RWPE2 (cell line): ENCODE data around the gene FRAS1.
"Not testable (repeated sequence)": the region's sequence is repeated elsewhere in the genome, so short reads cannot be mapped to it uniquely, and the experiment has no call there.

Experiments
- ATAC-seq: fragments of 200-7000 bp; cut with Tn5 transposase; 3 replicates; pipeline ENCODE4 v1.9.1; 2021; ENCODE audit warnings: low read depth
- DNase-seq: peaks from one replicate; pipeline ENCODE4 v3.0.0-alpha.2; 2020; ENCODE audit warnings: low spot score
- H3K27ac ChIP-seq: fragments of 450-650 bp; 2 replicates; pipeline ENCODE4 v1.5.1; 2017; ENCODE audit warnings: mild to moderate bottlenecking; ENCODE audit not compliant: poor library complexity, severe bottlenecking
- H3K27me3 ChIP-seq: fragments of 250-450 bp; sonication (Bioruptor Pico); 2 replicates; pipeline ENCODE4 v1.5.1; 2021; ENCODE audit warnings: mild to moderate bottlenecking, moderate library complexity; ENCODE audit not compliant: insufficient read depth, poor library complexity, severe bottlenecking
- H3K36me3 ChIP-seq: fragments of 250-450 bp; sonication (Bioruptor Pico); 2 replicates; pipeline ENCODE4 v1.5.1; 2020; ENCODE audit warnings: low read depth, mild to moderate bottlenecking, moderate library complexity
- H3K4me1 ChIP-seq: fragments of 250-450 bp; sonication (Bioruptor Pico); 2 replicates; pipeline ENCODE4 v1.5.1; 2021; ENCODE audit warnings: mild to moderate bottlenecking, moderate library complexity; ENCODE audit not compliant: insufficient read depth, poor library complexity, severe bottlenecking
- H3K4me3 ChIP-seq: fragments of 250-450 bp; sonication (Bioruptor Pico); 2 replicates; pipeline ENCODE4 v1.5.1; 2021; ENCODE audit warnings: mild to moderate bottlenecking, moderate library complexity; ENCODE audit not compliant: severe bottlenecking
- H3K9me3 ChIP-seq: fragments of 250-450 bp; sonication (Bioruptor Pico); 2 replicates; pipeline ENCODE4 v1.5.1; 2021; ENCODE audit warnings: mild to moderate bottlenecking, moderate library complexity; ENCODE audit not compliant: severe bottlenecking
- TF ChIP-seq, protein P1 (sequence below): fragments of 450-650 bp; IDR thresholded peaks from one replicate; pipeline ENCODE4 v1.5.1; 2017; ENCODE audit warnings: mild to moderate bottlenecking, moderate library complexity; ENCODE audit not compliant: poor library complexity, severe bottlenecking

Gene FRAS1

DNA sequence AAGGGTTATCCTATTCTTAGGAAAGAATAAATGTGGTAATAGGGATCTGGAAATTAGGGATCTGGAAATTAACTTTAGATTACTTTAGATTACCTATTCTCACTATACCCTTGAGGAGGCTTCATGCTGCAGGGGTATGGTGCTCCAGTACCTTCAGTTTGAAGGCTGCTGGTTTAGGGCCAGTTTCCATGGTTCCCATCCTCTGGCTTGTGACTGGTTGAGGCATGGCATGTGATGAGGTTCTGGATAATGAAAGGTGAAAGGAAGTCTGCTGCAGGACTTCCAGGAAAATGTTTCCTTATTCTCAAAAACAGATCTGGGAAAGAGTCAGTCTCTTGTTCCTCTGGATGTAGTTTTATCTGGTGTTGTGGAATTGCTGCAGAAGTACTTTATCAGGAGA, 25.9 kb downstream of the FRAS1 start:
- H3K4me3 ChIP-seq, result no peak overlapping the region
- no peaks in the 10 kb centered on the region for H3K4me1 ChIP-seq
- TF ChIP-seq, protein P1, sequence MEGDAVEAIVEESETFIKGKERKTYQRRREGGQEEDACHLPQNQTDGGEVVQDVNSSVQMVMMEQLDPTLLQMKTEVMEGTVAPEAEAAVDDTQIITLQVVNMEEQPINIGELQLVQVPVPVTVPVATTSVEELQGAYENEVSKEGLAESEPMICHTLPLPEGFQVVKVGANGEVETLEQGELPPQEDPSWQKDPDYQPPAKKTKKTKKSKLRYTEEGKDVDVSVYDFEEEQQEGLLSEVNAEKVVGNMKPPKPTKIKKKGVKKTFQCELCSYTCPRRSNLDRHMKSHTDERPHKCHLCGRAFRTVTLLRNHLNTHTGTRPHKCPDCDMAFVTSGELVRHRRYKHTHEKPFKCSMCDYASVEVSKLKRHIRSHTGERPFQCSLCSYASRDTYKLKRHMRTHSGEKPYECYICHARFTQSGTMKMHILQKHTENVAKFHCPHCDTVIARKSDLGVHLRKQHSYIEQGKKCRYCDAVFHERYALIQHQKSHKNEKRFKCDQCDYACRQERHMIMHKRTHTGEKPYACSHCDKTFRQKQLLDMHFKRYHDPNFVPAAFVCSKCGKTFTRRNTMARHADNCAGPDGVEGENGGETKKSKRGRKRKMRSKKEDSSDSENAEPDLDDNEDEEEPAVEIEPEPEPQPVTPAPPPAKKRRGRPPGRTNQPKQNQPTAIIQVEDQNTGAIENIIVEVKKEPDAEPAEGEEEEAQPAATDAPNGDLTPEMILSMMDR, result no peak
- H3K9me3 ChIP-seq, result no peaks in the 10 kb centered on the region
- H3K27me3 ChIP-seq, result no peaks in the 10 kb centered on the region
- ATAC-seq (no peak), DNase-seq (no peak)
- no peaks in the 10 kb centered on the region for H3K36me3 ChIP-seq
- no peak overlapping the region for H3K27ac ChIP-seq

DNA sequence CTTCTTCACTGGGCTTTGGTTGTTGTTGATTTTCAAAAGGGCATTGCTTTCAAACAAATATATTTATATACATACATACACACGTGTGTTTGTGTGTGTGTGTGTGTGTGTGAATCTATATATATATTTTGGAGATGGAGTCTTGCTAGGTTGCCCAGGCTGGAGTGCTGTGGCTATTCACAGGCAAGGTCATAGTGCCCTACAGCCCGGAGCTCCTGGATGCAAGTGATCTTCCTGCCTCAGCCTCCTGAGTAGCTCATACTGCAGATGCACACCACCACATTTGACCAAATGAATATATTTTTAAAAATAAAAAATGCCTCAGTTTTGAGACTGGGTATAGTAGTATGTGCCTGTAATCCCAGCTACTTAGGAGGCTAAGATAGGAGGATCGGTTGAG, 34.4 kb downstream of the FRAS1 start:
- no peaks in the 10 kb centered on the region for H3K4me1 ChIP-seq
- no peak for ATAC-seq
- no peak overlapping the region for H3K27ac ChIP-seq
- no peaks in the 10 kb centered on the region for H3K36me3 ChIP-seq
- no peaks in the 10 kb centered on the region for H3K27me3 ChIP-seq
- H3K4me3 ChIP-seq, result no peak overlapping the region
- DNase-seq, result no peak
- no peaks in the 10 kb centered on the region for H3K9me3 ChIP-seq
- TF ChIP-seq, protein P1, result no peak

DNA sequence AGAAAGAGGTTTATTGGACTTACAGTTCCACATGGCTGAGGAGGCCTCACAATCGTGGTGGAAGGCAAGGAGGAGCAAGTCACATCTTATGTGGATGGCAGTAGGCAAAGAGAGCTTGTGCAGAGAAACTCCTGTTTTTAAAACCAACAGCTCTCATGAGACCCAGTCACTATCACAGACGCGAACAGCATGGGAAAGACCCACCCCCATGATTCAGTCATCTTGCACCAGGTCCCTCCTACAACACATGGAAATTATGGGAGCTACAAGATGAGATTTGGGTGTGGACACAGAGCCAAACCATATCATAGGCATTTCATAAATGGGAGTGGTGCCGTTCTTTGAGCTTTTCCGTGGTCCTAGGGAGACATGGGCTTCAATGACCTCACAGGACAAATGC, 35.2 kb downstream of the FRAS1 start:
- H3K36me3 ChIP-seq, H3K4me1 ChIP-seq, H3K27ac ChIP-seq, DNase-seq, H3K27me3 ChIP-seq, H3K9me3 ChIP-seq, H3K4me3 ChIP-seq, ATAC-seq: not testable (repeated sequence)

DNA sequence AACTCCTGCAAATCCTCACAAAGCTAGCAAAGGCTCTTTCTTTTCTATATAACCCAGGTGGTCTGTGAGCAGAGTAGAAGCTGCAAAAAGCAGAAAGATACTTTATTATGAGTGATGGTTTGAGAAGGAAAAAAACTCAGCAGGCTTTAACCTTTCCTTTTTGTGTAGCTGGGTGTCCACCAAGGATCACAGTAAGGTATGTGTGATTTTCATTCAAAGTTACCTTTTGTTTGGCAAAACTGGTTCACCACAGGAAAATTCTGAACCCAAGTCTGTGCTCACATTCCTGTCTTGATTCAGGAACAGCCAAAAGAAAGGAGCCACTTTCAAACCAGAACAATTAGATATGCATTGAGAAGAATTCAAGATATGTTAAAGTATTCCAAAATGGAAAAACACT, 35.7 kb downstream of the FRAS1 start:
- Histone ChIP-seq H3K4me3 (no peak overlapping the region), H3K36me3 (no peaks in the 10 kb centered on the region), H3K27ac (no peak overlapping the region), H3K27me3 (no peaks in the 10 kb centered on the region), H3K9me3 (no peaks in the 10 kb centered on the region), H3K4me1 (no peaks in the 10 kb centered on the region)
- TF ChIP-seq, protein P1, result no peak
- no peak for DNase-seq
- no peak for ATAC-seq

DNA sequence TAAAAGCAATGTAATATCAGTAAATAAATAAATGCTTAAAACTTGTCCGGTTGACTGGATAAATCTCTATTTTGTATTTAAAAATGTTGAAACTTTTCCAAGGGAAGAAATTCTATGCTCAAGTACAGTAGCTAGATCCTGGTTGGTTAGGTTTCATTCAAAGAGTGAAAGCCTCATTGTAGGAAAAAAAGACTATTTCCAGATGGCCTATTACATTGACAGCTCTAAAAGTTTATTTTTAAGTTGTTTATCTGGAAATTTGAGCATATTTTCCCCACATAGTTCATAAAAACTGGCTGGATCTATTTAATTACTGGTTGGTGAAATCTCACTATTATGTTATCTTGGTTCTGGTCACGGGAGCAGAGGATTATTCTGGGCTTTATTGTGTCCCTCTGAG, 38.0 kb downstream of the FRAS1 start:
- no peaks in the 10 kb centered on the region for H3K4me1 ChIP-seq
- H3K36me3 ChIP-seq, result no peaks in the 10 kb centered on the region
- TF ChIP-seq, protein P1, result no peak
- DNase-seq, result no peak
- H3K9me3 ChIP-seq, result no peaks in the 10 kb centered on the region
- H3K4me3 ChIP-seq, result no peak overlapping the region
- no peaks in the 10 kb centered on the region for H3K27me3 ChIP-seq
- no peak overlapping the region for H3K27ac ChIP-seq
- ATAC-seq, result no peak
